ENCODE data around the gene LINGO3.

The LINGO3 gene

GRCh38 chr19:2269244-2270156, 38.5 kb downstream of the LINGO3 start:
- H3K4me3 ChIP-seq (ENCODE audit: low read depth, low read length): peak overlapping the region; percentile 98
- H3K27me3 ChIP-seq (ENCODE audit: insufficient read depth, low read length): no peaks in the 10 kb centered on the region
- peaks cover 4% of the 10 kb centered on the region; the same call in 1 of the 2 replicates for H3K36me3 ChIP-seq (ENCODE audit: insufficient read depth, low read length)
- peak overlapping the region; percentile 89 for H2AFZ ChIP-seq (ENCODE audit: low read length, unreplicated experiment)
- H3K4me1 ChIP-seq (ENCODE audit: control insufficient read depth, insufficient read depth, low read length, unreplicated experiment): peaks cover 17% of the 10 kb centered on the region
- peaks cover 49% of the 10 kb centered on the region for H3K79me2 ChIP-seq (ENCODE audit: control insufficient read depth, insufficient read depth, low read length, unreplicated experiment)
- H3K27ac ChIP-seq (ENCODE audit: low read depth, low read length): peak overlapping the region; percentile 89

- H3K27me3 ChIP-seq (ENCODE audit: insufficient read depth, low read length): no peaks in the 10 kb centered on the region
- peak overlapping the region; percentile 98 for H3K4me3 ChIP-seq (ENCODE audit: low read depth, low read length)
- H3K79me2 ChIP-seq (ENCODE audit: control insufficient read depth, insufficient read depth, low read length, unreplicated experiment): peaks cover 42% of the 10 kb centered on the region
- H2AFZ ChIP-seq (ENCODE audit: low read length, unreplicated experiment): peak overlapping the region; percentile 89
- H3K27ac ChIP-seq (ENCODE audit: low read depth, low read length): no peak overlapping the region
- H3K36me3 ChIP-seq (ENCODE audit: insufficient read depth, low read length): peaks cover 4% of the 10 kb centered on the region; the same call in 1 of the 2 replicates
- H3K4me1 ChIP-seq (ENCODE audit: control insufficient read depth, insufficient read depth, low read length, unreplicated experiment): peaks cover 17% of the 10 kb centered on the region
Measured at GRCh38 chr19:2268861-2269243, 39.1 kb downstream of the LINGO3 start.

GRCh38 chr19:2268480-2268830, 39.5 kb downstream of the LINGO3 start:
- Histone ChIP-seq H3K4me3 (ENCODE audit: low read depth, low read length) (peak overlapping the region; percentile 98), H3K36me3 (ENCODE audit: insufficient read depth, low read length) (peaks cover 4% of the 10 kb centered on the region; the same call in 1 of the 2 replicates), H2AFZ (ENCODE audit: low read length, unreplicated experiment) (peak overlapping the region; percentile 89), H3K27ac (ENCODE audit: low read depth, low read length) (no peak overlapping the region), H3K4me1 (ENCODE audit: control insufficient read depth, insufficient read depth, low read length, unreplicated experiment) (peaks cover 16% of the 10 kb centered on the region), H3K79me2 (ENCODE audit: control insufficient read depth, insufficient read depth, low read length, unreplicated experiment) (peaks cover 38% of the 10 kb centered on the region), H3K27me3 (ENCODE audit: insufficient read depth, low read length) (no peaks in the 10 kb centered on the region)

- no peaks in the 10 kb centered on the region for H3K27me3 ChIP-seq (ENCODE audit: insufficient read depth, low read length)
- H3K36me3 ChIP-seq (ENCODE audit: insufficient read depth, low read length): no peaks in the 10 kb centered on the region
- peaks cover 19% of the 10 kb centered on the region for H3K79me2 ChIP-seq (ENCODE audit: control insufficient read depth, insufficient read depth, low read length, unreplicated experiment)
- H3K27ac ChIP-seq (ENCODE audit: low read depth, low read length): no peak overlapping the region
- no peak overlapping the region for H2AFZ ChIP-seq (ENCODE audit: low read length, unreplicated experiment)
- H3K4me3 ChIP-seq (ENCODE audit: low read depth, low read length): peak overlapping the region; percentile 14; the same call in 1 of the 2 replicates
- peaks cover 8% of the 10 kb centered on the region for H3K4me1 ChIP-seq (ENCODE audit: control insufficient read depth, insufficient read depth, low read length, unreplicated experiment)
Measured at GRCh38 chr19:2266183-2266993, 41.6 kb downstream of the LINGO3 start.

GRCh38 chr19:2261438-2262172, 46.3 kb downstream of the LINGO3 start:
- Histone ChIP-seq H3K27ac (ENCODE audit: low read depth, low read length) (no peak overlapping the region), H3K27me3 (ENCODE audit: insufficient read depth, low read length) (no peaks in the 10 kb centered on the region), H3K36me3 (ENCODE audit: insufficient read depth, low read length) (no peaks in the 10 kb centered on the region), H3K4me1 (ENCODE audit: control insufficient read depth, insufficient read depth, low read length, unreplicated experiment) (peaks cover 4% of the 10 kb centered on the region), H3K4me3 (ENCODE audit: low read depth, low read length) (no peak overlapping the region), H2AFZ (ENCODE audit: low read length, unreplicated experiment) (no peak overlapping the region), H3K79me2 (ENCODE audit: control insufficient read depth, insufficient read depth, low read length, unreplicated experiment) (no peaks in the 10 kb centered on the region)

- H3K4me3 ChIP-seq (ENCODE audit: low read depth, low read length): no peak overlapping the region
- no peak overlapping the region for H2AFZ ChIP-seq (ENCODE audit: low read length, unreplicated experiment)
Measured at GRCh38 chr19:2260341-2260805, 47.6 kb downstream of the LINGO3 start.

GRCh38 chr19:2259336-2259735, 48.6 kb downstream of the LINGO3 start:
- no peaks in the 10 kb centered on the region for H3K36me3 ChIP-seq (ENCODE audit: insufficient read depth, low read length)
- H3K79me2 ChIP-seq (ENCODE audit: control insufficient read depth, insufficient read depth, low read length, unreplicated experiment): no peaks in the 10 kb centered on the region
- no peaks in the 10 kb centered on the region for H3K27me3 ChIP-seq (ENCODE audit: insufficient read depth, low read length)
- no peak overlapping the region for H2AFZ ChIP-seq (ENCODE audit: low read length, unreplicated experiment)
- H3K27ac ChIP-seq (ENCODE audit: low read depth, low read length): no peak overlapping the region
- no peak overlapping the region for H3K4me3 ChIP-seq (ENCODE audit: low read depth, low read length)
- no peaks in the 10 kb centered on the region for H3K4me1 ChIP-seq (ENCODE audit: control insufficient read depth, insufficient read depth, low read length, unreplicated experiment)

More at GRCh38 chr19:2260341-2260805, 47.6 kb downstream of the LINGO3 start:
- Histone ChIP-seq H3K79me2 (ENCODE audit: control insufficient read depth, insufficient read depth, low read length, unreplicated experiment) (no peaks in the 10 kb centered on the region), H3K27me3 (ENCODE audit: insufficient read depth, low read length) (no peaks in the 10 kb centered on the region), H3K4me1 (ENCODE audit: control insufficient read depth, insufficient read depth, low read length, unreplicated experiment) (no peaks in the 10 kb centered on the region), H3K36me3 (ENCODE audit: insufficient read depth, low read length) (no peaks in the 10 kb centered on the region), H3K27ac (ENCODE audit: low read depth, low read length) (no peak overlapping the region)
